Progenitor cell of endocrine pancreas (in vitro differentiated cells): ENCODE data around the gene ANKRD62. TPM values are rescaled to one million over a fixed set of nuclear protein-coding genes. Genes with fewer than 3 reads are reported as not detected.

Experiments
- DNase-seq: peaks from one replicate; pipeline ENCODE4 v3.0.0; 2021; ENCODE audit warnings: low spot score; ENCODE audit not compliant: unreplicated experiment
- H3K27ac Mint-ChIP-seq: 2 replicates; pipeline ENCODE4 v1.8.0; 2021; ENCODE audit warnings: mild to moderate bottlenecking, moderate library complexity, mixed read lengths
- H3K27me3 Mint-ChIP-seq: 2 replicates; pipeline ENCODE4 v1.8.0; 2021; ENCODE audit warnings: mixed read lengths
- H3K36me3 Mint-ChIP-seq: 2 replicates; pipeline ENCODE4 v1.8.0; 2022; ENCODE audit warnings: mixed read lengths; ENCODE audit not compliant: insufficient read depth
- H3K4me1 Mint-ChIP-seq: 2 replicates; pipeline ENCODE4 v1.8.0; 2021; ENCODE audit warnings: low read depth, mixed read lengths
- H3K4me3 Mint-ChIP-seq: 2 replicates; pipeline ENCODE4 v1.8.0; 2021; ENCODE audit warnings: low read depth, mild to moderate bottlenecking, moderate library complexity, mixed read lengths
- H3K9me3 Mint-ChIP-seq: 2 replicates; pipeline ENCODE4 v1.8.0; 2021; ENCODE audit warnings: low read depth, mixed read lengths
- total RNA-seq: library from RNA; stranded (reverse); gene quantifications from 2 replicates; pipeline ENCODE4 v1.2.1, GENCODE V29; 2021
- TF ChIP-seq, protein P1 (sequence below): fragments of 200-600 bp; sonication (generic); IDR thresholded peaks from one replicate; pipeline ENCODE4 v1.5.0; 2021; ENCODE audit warnings: antibody characterized with exemption, mild to moderate bottlenecking; ENCODE audit not compliant: unreplicated experiment

Gene ANKRD62
- total RNA-seq, 1 donor from 2014 or later = not detected

GRCh38 chr18:12060182-12060870, 33.3 kb upstream of the ANKRD62 start:
- no peaks in the 10 kb centered on the region for H3K36me3 Mint-ChIP-seq
- no peaks in the 10 kb centered on the region for H3K4me1 Mint-ChIP-seq
- DNase-seq = no peak
- TF ChIP-seq, protein P1, sequence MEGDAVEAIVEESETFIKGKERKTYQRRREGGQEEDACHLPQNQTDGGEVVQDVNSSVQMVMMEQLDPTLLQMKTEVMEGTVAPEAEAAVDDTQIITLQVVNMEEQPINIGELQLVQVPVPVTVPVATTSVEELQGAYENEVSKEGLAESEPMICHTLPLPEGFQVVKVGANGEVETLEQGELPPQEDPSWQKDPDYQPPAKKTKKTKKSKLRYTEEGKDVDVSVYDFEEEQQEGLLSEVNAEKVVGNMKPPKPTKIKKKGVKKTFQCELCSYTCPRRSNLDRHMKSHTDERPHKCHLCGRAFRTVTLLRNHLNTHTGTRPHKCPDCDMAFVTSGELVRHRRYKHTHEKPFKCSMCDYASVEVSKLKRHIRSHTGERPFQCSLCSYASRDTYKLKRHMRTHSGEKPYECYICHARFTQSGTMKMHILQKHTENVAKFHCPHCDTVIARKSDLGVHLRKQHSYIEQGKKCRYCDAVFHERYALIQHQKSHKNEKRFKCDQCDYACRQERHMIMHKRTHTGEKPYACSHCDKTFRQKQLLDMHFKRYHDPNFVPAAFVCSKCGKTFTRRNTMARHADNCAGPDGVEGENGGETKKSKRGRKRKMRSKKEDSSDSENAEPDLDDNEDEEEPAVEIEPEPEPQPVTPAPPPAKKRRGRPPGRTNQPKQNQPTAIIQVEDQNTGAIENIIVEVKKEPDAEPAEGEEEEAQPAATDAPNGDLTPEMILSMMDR = no peak
- no peaks in the 10 kb centered on the region for H3K9me3 Mint-ChIP-seq
- peaks cover 4% of the 10 kb centered on the region for H3K27me3 Mint-ChIP-seq
- no peak overlapping the region for H3K27ac Mint-ChIP-seq
- H3K4me3 Mint-ChIP-seq = no peak overlapping the region

DNA sequence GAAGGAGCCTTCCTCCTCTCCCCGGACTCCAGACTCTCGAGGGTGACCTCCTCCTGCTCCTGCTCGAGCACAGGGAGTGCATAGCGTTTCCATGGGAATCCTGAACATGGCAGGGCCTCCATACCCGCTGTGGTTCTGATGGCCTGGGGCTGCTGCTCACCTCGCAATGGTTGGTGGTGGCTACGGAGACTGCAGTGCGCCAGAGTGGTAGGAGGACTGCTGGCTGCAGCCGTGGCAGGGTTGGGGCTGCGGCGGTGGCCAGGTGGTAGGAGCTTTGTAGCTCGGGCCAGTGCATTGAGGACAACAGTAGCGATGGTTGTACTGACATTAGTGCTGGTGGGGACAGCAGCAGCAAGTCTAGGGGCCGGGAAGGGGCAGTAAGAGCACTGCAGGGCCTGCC, 32.0 kb upstream of the ANKRD62 start:
- Mint-ChIP-seq H3K9me3 (no peaks in the 10 kb centered on the region), H3K4me3 (no peak overlapping the region), H3K4me1 (no peaks in the 10 kb centered on the region), H3K36me3 (no peaks in the 10 kb centered on the region), H3K27ac (no peak overlapping the region), H3K27me3 (peaks cover 9% of the 10 kb centered on the region)
- TF ChIP-seq, protein P1 = no peak
- DNase-seq = no peak

GRCh38 chr18:12062974-12063373, 30.7 kb upstream of the ANKRD62 start:
- Mint-ChIP-seq H3K4me3 (no peak overlapping the region), H3K4me1 (no peaks in the 10 kb centered on the region), H3K9me3 (no peaks in the 10 kb centered on the region), H3K27me3 (peaks cover 9% of the 10 kb centered on the region), H3K36me3 (no peaks in the 10 kb centered on the region), H3K27ac (no peak overlapping the region)
- TF ChIP-seq, protein P1 = no peak
- no peak for DNase-seq

DNA sequence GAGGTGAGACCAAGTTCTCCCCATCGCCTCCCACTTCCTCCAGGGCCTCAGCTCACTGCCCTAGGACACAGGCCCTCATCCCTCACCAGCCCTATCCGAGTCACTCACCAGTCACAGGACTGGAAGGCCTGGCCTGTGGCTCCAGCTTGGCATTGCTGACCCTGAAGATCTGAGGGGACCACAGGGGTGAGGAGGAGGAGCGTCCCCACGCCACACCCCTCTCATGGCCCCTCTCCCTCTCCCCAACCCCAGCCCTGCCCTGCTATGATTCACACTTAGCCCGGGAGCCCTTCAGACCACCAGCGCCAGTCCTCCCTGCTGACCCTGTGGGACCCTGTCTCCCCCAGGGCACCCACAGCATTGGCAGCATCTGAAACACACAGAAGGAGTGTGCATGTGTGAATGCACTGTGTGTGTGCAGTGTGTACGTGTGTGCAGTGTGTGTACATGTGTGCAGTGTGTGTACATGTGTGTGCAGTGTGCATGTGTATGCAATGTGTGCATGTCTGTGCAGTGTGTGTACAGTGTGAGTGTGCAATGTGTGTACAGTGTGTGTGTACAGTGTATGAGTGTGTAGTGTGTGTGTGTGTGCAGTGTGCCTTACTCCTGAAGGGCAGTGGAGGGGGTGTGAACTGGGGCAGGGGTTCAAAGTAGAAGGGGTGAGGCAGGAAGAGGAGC, 29.4 kb upstream of the ANKRD62 start:
- Mint-ChIP-seq H3K36me3 (no peaks in the 10 kb centered on the region), H3K9me3 (no peaks in the 10 kb centered on the region), H3K27ac (peak overlapping the region; percentile 15), H3K4me3 (no peak overlapping the region), H3K4me1 (no peaks in the 10 kb centered on the region), H3K27me3 (peaks cover 5% of the 10 kb centered on the region)
- TF ChIP-seq, protein P1 = no peak
- DNase-seq = no peak

- TF ChIP-seq, protein P1 = no peak
- Mint-ChIP-seq H3K27ac (no peak overlapping the region), H3K27me3 (peaks cover 5% of the 10 kb centered on the region), H3K36me3 (no peaks in the 10 kb centered on the region), H3K9me3 (no peaks in the 10 kb centered on the region), H3K4me3 (no peak overlapping the region), H3K4me1 (no peaks in the 10 kb centered on the region)
- DNase-seq = no peak
Measured at GRCh38 chr18:12065397-12065796, 28.2 kb upstream of the ANKRD62 start.
